GM21526 (cell line): ENCODE data around the gene CASZ1.

Source experiments
- ATAC-seq: cut with Tn5 transposase; IDR thresholded peaks from one replicate; pipeline ENCODE4 v1.9.1; 2021; ENCODE audit warnings: moderate library complexity; ENCODE audit not compliant: unreplicated experiment, low FRiP score

Gene CASZ1, protein sequence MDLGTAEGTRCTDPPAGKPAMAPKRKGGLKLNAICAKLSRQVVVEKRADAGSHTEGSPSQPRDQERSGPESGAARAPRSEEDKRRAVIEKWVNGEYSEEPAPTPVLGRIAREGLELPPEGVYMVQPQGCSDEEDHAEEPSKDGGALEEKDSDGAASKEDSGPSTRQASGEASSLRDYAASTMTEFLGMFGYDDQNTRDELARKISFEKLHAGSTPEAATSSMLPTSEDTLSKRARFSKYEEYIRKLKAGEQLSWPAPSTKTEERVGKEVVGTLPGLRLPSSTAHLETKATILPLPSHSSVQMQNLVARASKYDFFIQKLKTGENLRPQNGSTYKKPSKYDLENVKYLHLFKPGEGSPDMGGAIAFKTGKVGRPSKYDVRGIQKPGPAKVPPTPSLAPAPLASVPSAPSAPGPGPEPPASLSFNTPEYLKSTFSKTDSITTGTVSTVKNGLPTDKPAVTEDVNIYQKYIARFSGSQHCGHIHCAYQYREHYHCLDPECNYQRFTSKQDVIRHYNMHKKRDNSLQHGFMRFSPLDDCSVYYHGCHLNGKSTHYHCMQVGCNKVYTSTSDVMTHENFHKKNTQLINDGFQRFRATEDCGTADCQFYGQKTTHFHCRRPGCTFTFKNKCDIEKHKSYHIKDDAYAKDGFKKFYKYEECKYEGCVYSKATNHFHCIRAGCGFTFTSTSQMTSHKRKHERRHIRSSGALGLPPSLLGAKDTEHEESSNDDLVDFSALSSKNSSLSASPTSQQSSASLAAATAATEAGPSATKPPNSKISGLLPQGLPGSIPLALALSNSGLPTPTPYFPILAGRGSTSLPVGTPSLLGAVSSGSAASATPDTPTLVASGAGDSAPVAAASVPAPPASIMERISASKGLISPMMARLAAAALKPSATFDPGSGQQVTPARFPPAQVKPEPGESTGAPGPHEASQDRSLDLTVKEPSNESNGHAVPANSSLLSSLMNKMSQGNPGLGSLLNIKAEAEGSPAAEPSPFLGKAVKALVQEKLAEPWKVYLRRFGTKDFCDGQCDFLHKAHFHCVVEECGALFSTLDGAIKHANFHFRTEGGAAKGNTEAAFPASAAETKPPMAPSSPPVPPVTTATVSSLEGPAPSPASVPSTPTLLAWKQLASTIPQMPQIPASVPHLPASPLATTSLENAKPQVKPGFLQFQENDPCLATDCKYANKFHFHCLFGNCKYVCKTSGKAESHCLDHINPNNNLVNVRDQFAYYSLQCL (N-terminal part only)

DNA sequence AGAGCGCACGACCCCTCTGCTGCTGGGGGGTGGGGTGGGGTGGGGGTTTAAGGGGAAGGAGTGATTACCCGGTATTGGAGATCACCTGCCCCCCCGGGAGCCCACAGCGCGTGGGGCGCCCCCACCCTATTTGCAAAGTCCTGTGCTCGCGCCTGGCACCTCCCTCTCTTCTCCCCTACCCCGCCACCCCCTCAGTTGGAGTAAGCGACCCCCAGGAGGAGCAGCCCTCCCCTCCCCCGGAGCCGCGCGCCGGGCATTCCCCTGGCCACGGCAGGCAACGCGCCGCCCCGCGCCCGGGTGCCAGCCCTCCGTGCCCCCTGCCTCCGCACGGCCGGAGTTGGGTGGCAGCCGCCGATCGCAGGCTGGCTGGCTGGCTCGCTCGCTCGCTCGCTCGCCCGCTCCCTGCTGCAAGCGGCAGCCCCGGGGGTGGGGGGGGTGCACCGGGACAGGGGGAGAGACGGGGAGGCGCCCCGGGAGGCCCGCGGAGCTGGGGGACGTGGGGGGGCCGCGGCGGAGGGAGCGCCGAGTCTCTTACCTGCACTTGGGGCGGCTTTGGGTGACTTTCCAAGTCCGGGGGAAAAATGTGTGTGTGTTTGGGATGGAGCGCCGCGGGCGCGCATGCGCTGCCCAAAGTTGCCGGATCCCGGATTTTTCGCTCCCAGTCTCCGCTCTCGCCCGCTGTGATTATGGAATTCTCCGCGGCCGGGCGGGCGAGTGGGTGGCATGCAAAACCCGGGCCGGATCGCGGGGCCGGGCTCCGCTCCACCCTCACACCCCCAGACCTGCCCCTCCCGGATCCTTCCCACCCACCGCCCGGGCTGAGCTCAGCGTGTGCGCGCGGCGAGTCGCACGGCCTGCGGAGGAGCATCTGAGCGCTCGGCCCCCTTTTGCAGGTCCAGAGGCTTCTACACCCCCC, at the start of gene CASZ1:
Gene CASZ1 (minus strand): TSS at position 618 of the 916 bp plus-strand sequence. CDS start 102,757 bp downstream, outside the sequence.
- ATAC-seq, result no peak

GRCh38 chr1:10843697-10844096, 47.3 kb upstream of the CASZ1 start:
- ATAC-seq, result no peak

- no peak for ATAC-seq
Observed at GRCh38 chr1:10841118-10841517, 44.7 kb upstream of the CASZ1 start.

GRCh38 chr1:10839188-10839770, 42.8 kb upstream of the CASZ1 start:
- ATAC-seq, result no peak

- no peak for ATAC-seq
Observed at GRCh38 chr1:10838541-10838940, 42.1 kb upstream of the CASZ1 start.

- ATAC-seq, result no peak
Observed at GRCh38 chr1:10836726-10837125, 40.3 kb upstream of the CASZ1 start.

- no peak for ATAC-seq
Observed at GRCh38 chr1:10835822-10836421, 39.5 kb upstream of the CASZ1 start.

DNA sequence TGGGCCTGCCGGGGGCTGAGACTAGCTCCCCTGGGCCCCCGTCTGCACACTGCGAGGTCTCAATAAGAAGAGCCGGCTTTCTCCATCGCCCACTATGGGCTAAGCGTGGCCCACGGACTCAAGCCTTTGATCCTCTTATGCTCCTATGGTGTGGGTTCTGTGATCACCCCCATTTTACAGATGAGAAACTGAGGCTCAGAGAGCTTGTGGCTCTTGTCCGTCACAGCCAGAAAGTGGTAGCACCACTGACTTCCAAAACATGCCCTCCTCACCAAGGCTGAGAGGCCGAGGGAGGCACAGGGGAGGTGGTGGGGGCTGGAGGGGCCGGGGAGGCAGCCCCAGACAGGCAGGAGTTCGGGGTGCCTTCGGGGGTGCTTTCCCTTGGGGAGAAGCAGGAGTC, 39.0 kb upstream of the CASZ1 start:
- ATAC-seq, result no peak

GRCh38 chr1:10834770-10835412, 38.4 kb upstream of the CASZ1 start:
- no peak for ATAC-seq

DNA sequence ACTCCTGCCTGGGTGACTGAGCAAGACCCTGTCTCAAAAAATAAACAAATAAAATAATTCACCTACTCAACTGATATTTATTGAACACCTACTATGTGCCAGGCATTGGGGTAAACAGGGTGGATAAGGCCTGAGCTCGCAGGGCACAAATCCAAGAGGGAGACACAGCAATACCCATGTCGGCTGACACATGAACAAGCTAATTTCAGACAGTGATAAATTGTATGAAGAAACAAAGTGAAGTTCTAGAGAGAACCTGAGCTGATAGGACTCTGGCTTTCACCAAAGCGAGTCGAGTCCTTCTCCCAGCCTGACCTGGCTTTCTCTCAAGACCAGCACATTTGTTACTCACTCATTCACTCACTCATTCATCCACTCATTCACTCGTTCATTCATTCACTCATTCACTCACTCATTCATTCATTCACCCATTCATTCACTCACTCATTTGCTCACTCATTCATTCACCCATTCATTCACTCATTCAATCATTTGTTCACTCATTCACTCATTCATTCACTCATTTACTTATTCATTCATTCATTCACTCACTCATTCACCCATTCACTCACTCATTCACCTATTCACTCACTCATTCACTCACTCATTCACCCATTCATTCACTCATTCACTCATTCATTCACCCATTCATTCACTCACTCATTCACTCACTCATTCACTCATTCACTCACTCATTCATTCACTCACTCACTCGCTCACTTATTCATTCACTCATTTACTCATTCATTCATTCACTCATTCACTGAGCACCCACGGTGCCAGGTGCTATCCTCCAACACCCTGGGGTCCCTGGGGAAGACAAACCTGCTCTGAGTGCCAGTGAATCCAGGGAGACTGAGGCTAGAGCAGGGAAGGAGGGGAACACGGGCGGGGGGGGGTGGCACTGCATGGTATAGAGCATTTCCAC, 37.4 kb upstream of the CASZ1 start:
- ATAC-seq, result no peak

DNA sequence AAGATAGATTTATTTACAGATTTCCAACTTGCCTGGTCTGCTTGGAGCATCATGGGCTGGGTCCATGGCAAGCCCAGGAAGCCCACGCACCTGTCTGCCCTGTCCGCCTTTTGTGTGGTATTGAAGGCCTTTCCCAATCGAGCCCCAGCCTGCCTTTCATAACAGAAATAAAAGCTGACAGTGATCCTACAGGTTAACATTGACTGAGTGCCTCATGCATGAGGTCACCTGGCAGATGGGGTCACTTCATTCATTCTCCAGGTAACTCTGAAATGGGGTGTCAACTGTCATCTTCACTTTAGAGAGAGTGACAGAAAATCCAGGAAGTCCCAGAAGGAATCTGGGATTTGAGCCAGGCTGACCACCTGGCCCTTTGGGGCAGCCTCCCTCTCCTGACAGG, 36.3 kb upstream of the CASZ1 start:
- no peak for ATAC-seq

DNA sequence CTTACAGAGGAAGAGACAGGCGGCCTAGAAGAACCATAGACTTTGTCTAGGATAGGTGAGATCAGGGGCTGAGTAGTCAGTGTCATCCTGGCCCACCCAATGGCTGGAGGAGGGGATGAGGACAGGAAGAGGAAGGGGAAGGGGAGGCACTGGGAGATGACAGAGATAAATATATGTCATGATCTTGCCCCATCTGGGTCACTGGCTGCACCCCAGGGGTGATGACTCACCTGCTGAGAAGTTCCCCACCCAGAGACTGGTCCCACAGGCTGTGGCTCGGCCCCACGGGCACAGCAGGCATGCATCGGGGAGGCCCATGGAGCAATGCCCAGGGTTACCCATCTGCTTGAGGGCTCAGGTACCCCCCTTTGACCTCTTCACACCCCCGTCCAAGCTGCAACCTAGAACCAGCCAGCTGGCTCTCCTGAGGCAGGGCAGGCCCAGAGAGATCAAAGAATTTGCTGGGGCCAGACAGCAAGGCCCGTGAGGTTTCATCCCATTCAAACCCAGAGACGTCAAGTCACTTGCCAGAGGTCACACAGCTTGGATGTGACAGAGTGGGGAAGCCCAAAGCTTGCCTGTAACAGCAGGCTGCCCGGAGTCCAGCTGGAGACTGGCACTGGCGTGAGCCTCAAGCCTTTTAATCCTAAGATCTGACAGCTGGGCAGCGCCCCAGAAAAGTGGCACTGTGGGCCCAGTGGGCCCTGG, 34.7 kb upstream of the CASZ1 start:
- ATAC-seq, result no peak

GRCh38 chr1:10829965-10830515, 33.6 kb upstream of the CASZ1 start:
- no peak for ATAC-seq

DNA sequence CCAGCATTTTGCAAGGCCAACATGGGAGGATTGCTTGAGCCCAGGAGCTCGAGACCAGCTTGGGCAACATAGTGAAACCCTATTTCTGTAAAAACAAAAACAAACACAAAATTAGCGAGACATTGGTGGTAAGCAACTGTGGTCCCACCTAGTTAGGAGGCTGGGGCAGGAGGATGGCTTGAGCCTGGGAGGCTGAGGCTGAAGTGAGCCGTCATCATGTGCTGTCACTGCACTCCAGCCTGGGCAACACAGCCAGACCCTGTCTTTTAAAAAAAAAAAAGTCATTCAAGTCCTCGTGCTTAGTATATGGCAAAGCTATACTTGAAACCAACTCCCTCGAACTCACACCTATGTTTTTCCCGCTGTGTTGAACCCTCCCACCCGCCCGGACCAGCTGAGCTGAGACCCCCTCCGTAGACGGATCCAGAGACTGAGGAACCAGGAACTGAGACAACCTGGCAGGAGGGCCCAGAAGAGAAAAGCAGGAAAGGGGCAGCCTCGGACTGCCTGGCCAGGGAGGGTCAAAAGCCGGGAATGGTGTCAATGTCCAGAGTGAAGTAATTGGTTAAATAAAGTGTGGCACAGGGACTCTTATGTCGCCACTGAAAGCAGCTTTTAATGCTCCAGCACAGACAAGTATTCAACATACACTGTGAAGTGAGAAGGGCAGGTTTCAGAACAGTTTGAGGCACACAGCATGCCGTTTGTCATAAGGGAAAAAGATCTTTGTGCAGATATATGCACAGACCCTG, 32.8 kb upstream of the CASZ1 start:
- no peak for ATAC-seq

- ATAC-seq, result no peak
Observed at GRCh38 chr1:10827377-10828333, 31.2 kb upstream of the CASZ1 start.
